IMR-90 (cell line): Measurements from ENCODE around the gene MRGPRX2. TPM values are rescaled to one million over a fixed set of nuclear protein-coding genes. Genes with fewer than 3 reads are reported as not detected.

Experiments
- ATAC-seq: fragments of 200-7000 bp; cut with Tn5 transposase; 2 replicates; pipeline ENCODE4 v1.9.1; 2020; ENCODE audit warnings: low read depth, mild to moderate bottlenecking, moderate library complexity
- BruUV-seq: library from RNA; stranded (reverse); fragments of 400-500 nt; replicated peaks from 2 replicates; lab custom pipeline; 2021; lab: Mats Ljungman, UMichigan
- CTCF ChIA-PET: fragments of 300-600 bp; formaldehyde crosslinking; extraction: SDS; loops from one replicate; lab custom pipeline; 2021; ENCODE audit warnings: antibody characterized with exemption; lab: Yijun Ruan, JAX
- POLR2A ChIA-PET: fragments of 300-600 bp; sonication (Branson Sonifier 250); formaldehyde crosslinking; loops from one replicate; lab custom pipeline; 2022; ENCODE audit warnings: antibody characterized with exemption; ENCODE audit not compliant: unreplicated experiment; lab: Charles Lee
- DNase-seq: peaks from one replicate; pipeline ENCODE4 v3.0.0; 2013
- H2AFZ ChIP-seq: replicated peaks from 2 replicates; pipeline ENCODE3; 2013; ENCODE audit warnings: low read length, mild to moderate bottlenecking; ENCODE audit not compliant: poor library complexity
- H2AK5ac ChIP-seq: 2 replicates; pipeline ENCODE4 v1.6.1; 2013; ENCODE audit warnings: low read depth, low read length, inconsistent platforms
- H2AK9ac ChIP-seq: replicated peaks from 2 replicates; pipeline ENCODE3; 2013; ENCODE audit warnings: mild to moderate bottlenecking, low read depth, low read length, moderate library complexity; ENCODE audit not compliant: poor library complexity
- H2BK120ac ChIP-seq: 2 replicates; pipeline ENCODE4 v1.6.1; 2013; ENCODE audit warnings: low read depth, low read length, inconsistent platforms
- H2BK15ac ChIP-seq: 3 replicates; pipeline ENCODE4 v1.6.1; 2013; ENCODE audit warnings: low read depth, low read length, inconsistent platforms
- H2BK20ac ChIP-seq: 2 replicates; pipeline ENCODE4 v1.6.1; 2013; ENCODE audit warnings: low read depth, mild to moderate bottlenecking, inconsistent platforms, low read length, moderate library complexity
- H2BK5ac ChIP-seq: 2 replicates; pipeline ENCODE4 v1.6.1; 2013; ENCODE audit warnings: mild to moderate bottlenecking, low read depth, low read length, inconsistent platforms; ENCODE audit not compliant: poor library complexity, severe bottlenecking
- H3K14ac ChIP-seq: replicated peaks from 2 replicates; pipeline ENCODE4 v1.6.1; 2013; ENCODE audit warnings: low read depth, low read length, inconsistent platforms
- H3K18ac ChIP-seq: 2 replicates; pipeline ENCODE4 v1.6.1; 2013; ENCODE audit warnings: low read depth, low read length, control low read depth
- H3K23ac ChIP-seq: 2 replicates; pipeline ENCODE4 v1.6.1; 2013; ENCODE audit warnings: low read depth, low read length, inconsistent platforms
- H3K27ac ChIP-seq: 2 replicates; pipeline ENCODE4 v1.5.1; 2013; ENCODE audit warnings: mild to moderate bottlenecking, control low read depth, low read length; ENCODE audit not compliant: insufficient read depth
- H3K27me3 ChIP-seq: 2 replicates; pipeline ENCODE4 v1.6.1; 2013; ENCODE audit warnings: low read length; ENCODE audit not compliant: control insufficient read depth, insufficient read depth
- H3K36me3 ChIP-seq: 2 replicates; pipeline ENCODE4 v1.6.1; 2013; ENCODE audit warnings: low read length, mixed read lengths; ENCODE audit not compliant: control insufficient read depth, insufficient read depth
- H3K4ac ChIP-seq: 2 replicates; pipeline ENCODE4 v1.6.1; 2013; ENCODE audit warnings: low read depth, low read length, inconsistent platforms
- H3K4me1 ChIP-seq: 2 replicates; pipeline ENCODE4 v1.6.1; 2013; ENCODE audit warnings: low read length, mixed read lengths; ENCODE audit not compliant: control insufficient read depth, insufficient read depth
- H3K4me2 ChIP-seq: 2 replicates; pipeline ENCODE4 v1.6.1; 2013; ENCODE audit warnings: low read depth, mild to moderate bottlenecking, control low read depth, low read length, moderate library complexity
- H3K4me3 ChIP-seq: 2 replicates; pipeline ENCODE4 v1.5.1; 2013; ENCODE audit warnings: low read depth, mild to moderate bottlenecking, control low read depth, low read length, moderate library complexity; ENCODE audit not compliant: insufficient read depth
- H3K56ac ChIP-seq: 2 replicates; pipeline ENCODE4 v1.6.1; 2013; ENCODE audit warnings: low read length, inconsistent platforms; ENCODE audit not compliant: insufficient read depth; ENCODE audit errors: extremely low read depth
- H3K79me1 ChIP-seq, 2 experiments: 2 replicates each; pipeline ENCODE4 v1.6.1; 2013; ENCODE audit warnings: low read length in 2 of 2, inconsistent platforms in 1 of 2, low read depth in 1 of 2
- H3K9ac ChIP-seq: 2 replicates; pipeline ENCODE4 v1.6.1; 2013; ENCODE audit warnings: low read depth, low read length, control low read depth
- H3K9me1 ChIP-seq: 2 replicates; pipeline ENCODE4 v1.6.1; 2013; ENCODE audit warnings: low read length, inconsistent platforms; ENCODE audit not compliant: insufficient read depth
- H3K9me3 ChIP-seq: 2 replicates; pipeline ENCODE4 v1.6.1; 2013; ENCODE audit warnings: low read length; ENCODE audit not compliant: control insufficient read depth, insufficient read depth
- H4K20me1 ChIP-seq: 2 replicates; pipeline ENCODE4 v1.6.1; 2013; ENCODE audit warnings: low read length, inconsistent platforms; ENCODE audit not compliant: insufficient read depth
- H4K5ac ChIP-seq: 2 replicates; pipeline ENCODE4 v1.6.1; 2013; ENCODE audit warnings: mild to moderate bottlenecking, low read depth, low read length, control low read depth
- H4K8ac ChIP-seq, 2 experiments: 2 replicates each; pipeline ENCODE4 v1.6.1; 2013; ENCODE audit warnings: low read depth in 2 of 2, low read length in 2 of 2, control low read depth in 1 of 2, inconsistent platforms in 1 of 2
- H4K91ac ChIP-seq: 2 replicates; pipeline ENCODE4 v1.6.1; 2013; ENCODE audit warnings: low read depth, low read length, inconsistent platforms; ENCODE audit not compliant: insufficient read depth
- BHLHE40 ChIP-seq: fragments of 150-350 bp; IDR thresholded peaks from 2 replicates; pipeline ENCODE4 v1.6.1; 2016; ENCODE audit warnings: mild to moderate bottlenecking, low read depth, low read length
- CEBPB ChIP-seq: IDR thresholded peaks from 2 replicates; pipeline ENCODE4 v1.6.1; 2012; ENCODE audit warnings: low read depth, low read length, improper control_type of control experiment
- CTCF ChIP-seq: conservative IDR thresholded peaks from 2 replicates; pipeline ENCODE4 v1.5.1; 2012; ENCODE audit warnings: mild to moderate bottlenecking, low read depth, low read length, improper control_type of control experiment
- ELK1 ChIP-seq: fragments of 150-350 bp; IDR thresholded peaks from 2 replicates; pipeline ENCODE4 v1.6.1; 2016; ENCODE audit warnings: low read depth, mild to moderate bottlenecking, low read length, moderate library complexity, borderline replicate concordance
- MAFK ChIP-seq: IDR thresholded peaks from 2 replicates; pipeline ENCODE4 v1.6.1; 2012; ENCODE audit warnings: low read depth, low read length, improper control_type of control experiment
- MXI1 ChIP-seq: IDR thresholded peaks from 2 replicates; pipeline ENCODE4 v1.6.1; 2012; ENCODE audit warnings: low read depth, mild to moderate bottlenecking, low read length, moderate library complexity, borderline replicate concordance
- POLR2A ChIP-seq: IDR thresholded peaks from 2 replicates; pipeline ENCODE4 v1.6.1; 2012; ENCODE audit warnings: mild to moderate bottlenecking, low read depth, low read length
- RCOR1 ChIP-seq: IDR thresholded peaks from 2 replicates; pipeline ENCODE4 v1.6.1; 2012; ENCODE audit warnings: mild to moderate bottlenecking, low read length, improper control_type of control experiment; ENCODE audit not compliant: insufficient replicate concordance
- USF2 ChIP-seq: fragments of 150-350 bp; IDR thresholded peaks from 2 replicates; pipeline ENCODE4 v1.6.1; 2017; ENCODE audit warnings: mild to moderate bottlenecking, antibody characterized with exemption, low read length, low read depth
- WGBS, 2 experiments: methylation state at CpG; one replicate each; pipeline versions ENCODE4 v1.1.5 to v1.1.7; 2013; ENCODE audit warnings: missing lambda C conversion rate in 2 of 2; ENCODE audit not compliant: insufficient read length in 1 of 2; ENCODE audit errors: extremely low coverage in 2 of 2; 5-methylcytosine and 5-hydroxymethylcytosine counted together
- dilution Hi-C: fragments of 300-500 bp; cut with HindIII; formaldehyde crosslinking; loops from one replicate; pipeline ENCODE4 v1.14.3; 2018; ENCODE audit warnings: low sequenced_read_pairs; ENCODE audit not compliant: unreplicated experiment
- in situ Hi-C: fragments of 300-500 bp; cut with MboI; formaldehyde crosslinking; loops from 3 replicates; pipeline ENCODE4 v1.14.3; 2019; ENCODE audit warnings: low sequenced_read_pairs, inconsistent platforms, mixed read lengths
- intact Hi-C: fragments of 100-400 bp; cut with micrococcal nuclease; formaldehyde crosslinking; loops from 2 replicates; pipeline ENCODE4 v1.10.0; 2022
- polyA plus RNA-seq, 3 experiments: library from polyadenylated mRNA; depleted of rRNA; stranded (reverse); fragments of >200 nt; gene quantifications; 2 replicates each; pipeline ENCODE4 v1.2.3, GENCODE V29; 2012; ENCODE audit warnings: low replicate concordance in 1 of 3
- total RNA-seq: library from RNA; depleted of rRNA; stranded (reverse); fragments of >200 nt; gene quantifications from 2 replicates; pipeline ENCODE4 v1.2.3, GENCODE V29; 2012

MRGPRX2 gene
- total and polyA plus RNA-seq, 2 of the 4 experiments (the other 2 are of a cell fraction) = not detected

- in situ Hi-C loops (no loop called here), intact Hi-C loops (no loop called here), dilution Hi-C loops (no loop called here)
- H3K36me3 ChIP-seq = no peaks in the 10 kb centered on the region
- no peak overlapping the region for H3K14ac ChIP-seq
- H2AFZ ChIP-seq = no peak overlapping the region
- no peaks in the 10 kb centered on the region for H3K9me3 ChIP-seq
- H3K9me1 ChIP-seq = no peaks in the 10 kb centered on the region; the same call in 1 of the 2 replicates
- no peak overlapping the region for H2AK9ac ChIP-seq
- no peak overlapping the region for H2BK15ac ChIP-seq
- no CpG with 5 or more reads among the region's 2 CpGs for WGBS, 2 experiments
- no peak overlapping the region for H2AK5ac ChIP-seq
- CTCF ChIA-PET = no interaction called here
- H3K4me2 ChIP-seq = no peak overlapping the region
- H3K4ac ChIP-seq = no peak overlapping the region
- H3K79me1 ChIP-seq = no peaks in the 10 kb centered on the region
- H4K8ac ChIP-seq = no peak overlapping the region
- no peak overlapping the region for H4K5ac ChIP-seq
- DNase-seq = peak; percentile 55
- no peak for ATAC-seq
- H3K27ac ChIP-seq = no peak overlapping the region
- no peaks in the 10 kb centered on the region for H3K4me1 ChIP-seq
- H3K56ac ChIP-seq = no peak overlapping the region
- POLR2A ChIA-PET = no interaction called here
- H3K18ac ChIP-seq = no peak overlapping the region
- H2BK120ac ChIP-seq = no peak overlapping the region
- H3K23ac ChIP-seq = no peak overlapping the region
- H4K91ac ChIP-seq = no peak overlapping the region
- H3K4me3 ChIP-seq = no peak overlapping the region
- H2BK5ac ChIP-seq = no peak overlapping the region
- no peaks in the 10 kb centered on the region for H4K20me1 ChIP-seq
- H2BK20ac ChIP-seq = no peak overlapping the region
- no peak overlapping the region for H3K9ac ChIP-seq
- BruUV-seq = no TSS peak
- no peaks in the 10 kb centered on the region; the same call in 1 of the 2 replicates for H3K27me3 ChIP-seq
- no peak for TF ChIP-seq CEBPB
- TF ChIP-seq USF2 = no peak
- no peak for TF ChIP-seq ELK1
- TF ChIP-seq BHLHE40 = no peak
- no peak for TF ChIP-seq POLR2A
- TF ChIP-seq RCOR1 = no peak
- no peak for TF ChIP-seq MXI1
- TF ChIP-seq CTCF = no peak
- TF ChIP-seq MAFK = no peak
These were observed 32.5 kb downstream of the MRGPRX2 start for GRCh38 chr11:19027829-19028595.
